Hematopoietic multipotent progenitor cell treated with erythropoietin and hydrocortisone succinate and interleukin-3 and kit ligand, for 6 days (in vitro differentiated cells): Measurements from ENCODE around the gene DCTN4.

Source experiments
- DNase-seq: peaks from one replicate; pipeline ENCODE4 v3.0.0-alpha.2; 2015

Gene DCTN4

GRCh38 chr5:150665044-150665443 is 93.8 kb downstream of the DCTN4 start:
- no peak for DNase-seq

- no peak for DNase-seq
These were observed 94.9 kb downstream of the DCTN4 start for GRCh38 chr5:150663936-150664335.

- DNase-seq, result no peak
These were observed 95.9 kb downstream of the DCTN4 start for GRCh38 chr5:150662731-150663516.

GRCh38 chr5:150661821-150662596 is 96.8 kb downstream of the DCTN4 start:
- no peak for DNase-seq

DNA sequence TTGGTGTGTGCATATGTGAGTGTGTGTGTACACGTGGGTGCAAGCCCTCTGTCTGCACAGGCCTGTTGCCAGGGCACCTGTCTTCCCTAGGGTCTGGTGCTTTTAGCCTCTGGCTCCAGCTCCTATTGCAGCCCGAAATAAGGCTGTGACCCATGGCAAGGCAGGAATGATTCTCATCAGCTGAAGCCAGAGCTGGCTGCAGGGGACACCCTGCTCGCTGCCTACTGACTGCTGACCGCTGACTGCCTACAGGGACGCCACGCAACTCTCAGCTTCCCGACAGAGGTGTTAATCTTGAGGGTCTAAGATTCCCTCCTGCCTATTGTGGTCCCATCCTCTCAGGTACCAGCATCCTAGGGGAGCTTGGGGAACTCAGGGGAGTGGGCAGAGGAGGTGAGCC is 97.7 kb downstream of the DCTN4 start, which contains the start of gene MYOZ3:
Gene MYOZ3 (plus strand): TSS at position 166 of the 400 bp plus-strand sequence. CDS start 1,691 bp downstream, outside the sequence.
- no peak for DNase-seq

- DNase-seq, result no peak
These were observed 98.5 kb downstream of the DCTN4 start for GRCh38 chr5:150660108-150660831.

GRCh38 chr5:150659360-150660107 is 99.3 kb downstream of the DCTN4 start:
- no peak for DNase-seq

DNA sequence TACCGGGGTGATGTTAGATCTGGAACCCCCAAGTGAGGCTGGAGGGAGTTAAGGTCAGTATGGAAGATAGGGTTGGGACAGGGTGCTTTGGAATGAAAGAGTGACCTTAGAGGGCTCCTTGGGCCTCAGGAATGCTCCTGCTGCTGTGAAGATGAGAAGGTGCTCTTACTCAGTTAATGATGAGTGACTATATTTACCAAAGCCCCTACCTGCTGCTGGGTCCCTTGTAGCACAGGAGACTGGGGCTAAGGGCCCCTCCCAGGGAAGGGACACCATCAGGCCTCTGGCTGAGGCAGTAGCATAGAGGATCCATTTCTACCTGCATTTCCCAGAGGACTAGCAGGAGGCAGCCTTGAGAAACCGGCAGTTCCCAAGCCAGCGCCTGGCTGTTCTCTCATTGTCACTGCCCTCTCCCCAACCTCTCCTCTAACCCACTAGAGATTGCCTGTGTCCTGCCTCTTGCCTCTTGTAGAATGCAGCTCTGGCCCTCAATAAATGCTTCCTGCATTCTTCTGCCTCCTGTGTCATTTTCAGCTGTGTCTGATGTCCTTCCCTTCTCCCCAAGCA is 100.0 kb downstream of the DCTN4 start:
- no peak for DNase-seq
